ENCODE measurements around the gene SH3GL2.

DNA sequence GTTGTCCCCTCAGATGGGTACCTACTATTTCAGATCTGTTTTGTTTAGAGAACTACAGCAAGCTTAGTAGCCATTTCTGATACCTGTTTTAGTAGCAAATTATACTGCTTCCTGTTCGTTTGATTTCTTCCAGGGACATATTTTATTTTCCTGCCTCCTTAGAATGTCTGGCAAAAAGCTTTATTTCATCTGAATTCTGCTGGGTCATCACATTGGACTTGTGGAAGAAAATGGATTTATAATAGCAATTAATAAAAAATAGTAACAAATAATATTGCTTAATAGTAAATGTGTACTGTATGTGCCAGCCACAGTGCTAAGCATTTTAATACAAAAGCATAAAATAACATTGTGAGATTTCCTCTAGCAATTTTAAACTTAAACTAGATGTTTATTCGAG, 79.4 kb downstream of the SH3GL2 start:
- TF ChIP-seq REST (IDR thresholded peaks at IDR 0.05; ENCODE audit: insufficient read depth in 1 of 2, low read depth in 2 of 2, low read length in 2 of 2), result no peak
- no peak for TF ChIP-seq FOXP2 (optimal IDR thresholded peaks at IDR 0.05; ENCODE audit: borderline replicate concordance, extremely low read depth, extremely low read length, insufficient read depth)

Measured in PFSK-1 (cell line).